Mesodermal cell (in vitro differentiated cells): ENCODE data around the gene HNF4A.

Experiments used
- H3K27ac ChIP-seq: 2 replicates; pipeline ENCODE4 v1.7.0; 2013; ENCODE audit warnings: mild to moderate bottlenecking, low read depth, low read length, moderate library complexity; ENCODE audit not compliant: severe bottlenecking
- H3K36me3 ChIP-seq: 2 replicates; pipeline ENCODE4 v1.7.1; 2013; ENCODE audit warnings: mild to moderate bottlenecking, low read length, moderate library complexity; ENCODE audit not compliant: control insufficient read depth, insufficient read depth
- H3K4me1 ChIP-seq: one replicate; pipeline ENCODE4 v1.7.1; 2013; ENCODE audit warnings: mild to moderate bottlenecking, low read length; ENCODE audit not compliant: insufficient read depth, control insufficient read depth, poor library complexity, severe bottlenecking
- H3K4me3 ChIP-seq: 2 replicates; pipeline ENCODE4 v1.7.0; 2013; ENCODE audit warnings: low read length, control low read depth, mild to moderate bottlenecking; ENCODE audit not compliant: insufficient read depth, poor library complexity, severe bottlenecking; ENCODE audit errors: extremely low read depth
- H3K9me3 ChIP-seq: 2 replicates; pipeline ENCODE4 v1.7.1; 2013; ENCODE audit warnings: mild to moderate bottlenecking, low read length, moderate library complexity; ENCODE audit not compliant: control insufficient read depth
- WGBS, 2 experiments: methylation state at CpG; one replicate each; pipeline ENCODE4 v1.1.5; 2013; ENCODE audit warnings: missing lambda C conversion rate in 2 of 2; ENCODE audit not compliant: insufficient coverage in 2 of 2; 5-methylcytosine and 5-hydroxymethylcytosine counted together

The HNF4A gene

DNA sequence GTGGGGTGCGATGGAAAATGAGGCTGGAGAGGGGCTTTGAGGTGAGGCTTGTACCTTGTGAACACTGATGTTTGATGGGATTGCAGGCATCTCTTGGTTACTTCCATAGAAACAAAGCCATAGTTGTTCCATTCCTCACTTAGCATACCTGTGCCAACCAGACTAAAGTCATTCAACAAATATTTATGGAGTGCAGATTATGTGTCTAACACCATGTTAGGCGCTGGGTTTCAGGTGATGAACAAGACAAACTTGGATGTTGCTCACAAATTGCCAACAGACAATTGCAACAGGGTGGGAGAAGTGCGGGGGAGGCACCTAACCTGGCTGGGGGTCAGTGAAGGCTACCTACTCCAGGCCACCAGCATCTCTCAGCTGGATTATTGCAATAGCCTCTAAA lies 121.7 kb downstream of the HNF4A start:
- Histone ChIP-seq H3K27ac (no peak overlapping the region), H3K4me1 (peaks cover 9% of the 10 kb centered on the region), H3K36me3 (peaks cover 22% of the 10 kb centered on the region), H3K9me3 (no peaks in the 10 kb centered on the region), H3K4me3 (no peak overlapping the region)
- WGBS, 2 experiments = 93 to 100% methylated on average over 2 of the region's 3 CpGs

- H3K4me3 ChIP-seq = no peak overlapping the region
- peaks cover 23% of the 10 kb centered on the region for H3K36me3 ChIP-seq
- WGBS, 2 experiments = 88 to 100% methylated on average over 1 to 2 of the region's 6 CpGs
- no peak overlapping the region for H3K27ac ChIP-seq
- peaks cover 9% of the 10 kb centered on the region for H3K4me1 ChIP-seq
- no peaks in the 10 kb centered on the region for H3K9me3 ChIP-seq
These were observed 122.7 kb downstream of the HNF4A start for GRCh38 chr20:44478206-44478605.

DNA sequence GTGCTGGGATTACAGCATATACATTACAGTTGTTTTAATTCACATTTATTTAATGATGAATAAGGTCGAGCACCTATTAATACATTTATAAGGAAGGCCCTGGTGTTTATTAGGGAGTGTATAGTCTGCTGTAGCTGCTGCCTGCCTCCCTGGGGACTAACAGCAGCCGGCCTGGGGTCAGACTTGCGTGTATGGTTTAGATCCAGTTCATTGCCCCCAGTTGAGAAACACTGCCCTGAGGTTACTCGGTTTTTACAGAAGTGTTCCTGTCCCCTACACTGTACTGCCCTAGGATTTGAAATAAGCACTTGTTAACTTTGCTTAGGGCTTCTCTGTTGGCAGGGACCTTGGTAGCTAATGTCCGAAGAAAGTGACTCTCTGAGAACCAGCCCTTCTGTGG lies 124.1 kb downstream of the HNF4A start:
- peaks cover 37% of the 10 kb centered on the region for H3K36me3 ChIP-seq
- WGBS, 2 experiments = 76 to 100% methylated on average over 2 to 4 of the region's 5 CpGs
- H3K9me3 ChIP-seq = no peaks in the 10 kb centered on the region
- peaks cover 9% of the 10 kb centered on the region for H3K4me1 ChIP-seq
- no peak overlapping the region for H3K4me3 ChIP-seq
- no peak overlapping the region for H3K27ac ChIP-seq

DNA sequence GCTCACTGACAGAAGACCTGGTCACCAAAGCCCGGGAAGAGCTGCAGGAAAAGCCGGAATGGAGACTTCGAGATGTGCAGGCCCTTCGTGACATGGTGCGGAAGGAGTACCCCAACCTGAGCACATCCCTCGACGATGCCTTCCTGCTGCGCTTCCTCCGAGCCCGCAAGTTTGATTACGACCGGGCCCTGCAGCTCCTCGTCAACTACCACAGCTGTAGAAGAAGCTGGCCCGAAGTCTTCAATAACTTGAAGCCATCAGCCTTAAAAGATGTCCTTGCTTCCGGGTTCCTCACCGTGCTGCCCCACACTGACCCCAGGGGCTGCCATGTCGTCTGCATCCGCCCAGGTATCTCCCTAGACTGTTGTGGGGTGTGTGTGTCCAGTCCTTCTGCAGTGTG lies 124.6 kb downstream of the HNF4A start:
- 96 to 99% methylated on average over 15 to 16 of the region's 18 CpGs for WGBS, 2 experiments
- Histone ChIP-seq H3K4me3 (no peak overlapping the region), H3K4me1 (peaks cover 9% of the 10 kb centered on the region), H3K9me3 (no peaks in the 10 kb centered on the region), H3K36me3 (peaks cover 37% of the 10 kb centered on the region), H3K27ac (no peak overlapping the region)

DNA sequence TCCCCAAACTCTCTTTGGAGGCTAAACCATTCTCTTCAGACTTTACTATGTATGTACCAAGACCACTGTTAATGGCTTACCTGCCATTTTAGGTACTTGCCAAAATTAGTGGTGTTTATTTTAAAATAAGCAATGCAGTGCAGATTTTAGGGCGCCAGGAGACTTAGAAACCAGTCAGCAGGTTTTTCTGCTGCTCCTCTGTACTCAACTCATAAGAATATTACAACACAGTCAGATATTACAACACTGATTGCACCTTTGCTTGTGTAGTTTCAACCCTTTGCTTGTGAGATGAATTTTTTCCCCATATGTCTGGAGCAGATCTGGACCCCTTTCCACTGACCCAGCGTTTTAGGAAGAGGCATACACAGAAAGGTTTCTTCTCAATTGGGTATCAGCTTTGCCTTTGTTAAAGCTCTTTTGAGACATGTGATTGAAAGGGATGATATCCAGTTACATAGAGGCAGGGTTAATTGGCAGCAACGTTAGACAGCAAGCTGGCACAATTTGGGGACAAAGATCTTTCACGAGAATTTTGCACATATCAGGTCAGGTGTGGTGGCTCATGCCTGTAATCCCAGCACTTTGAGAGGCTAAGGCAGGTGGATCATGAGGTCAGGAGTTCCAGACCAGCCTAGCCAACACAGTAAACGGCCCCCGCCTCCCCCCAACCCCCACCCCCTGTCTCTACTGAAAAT lies 126.4 kb downstream of the HNF4A start:
- 74 to 91% methylated on average over 2 to 3 of the region's 6 CpGs for WGBS, 2 experiments
- no peaks in the 10 kb centered on the region for H3K9me3 ChIP-seq
- H3K4me1 ChIP-seq = no peaks in the 10 kb centered on the region
- no peak overlapping the region for H3K27ac ChIP-seq
- peaks cover 54% of the 10 kb centered on the region for H3K36me3 ChIP-seq
- no peak overlapping the region for H3K4me3 ChIP-seq

- Histone ChIP-seq H3K4me3 (no peak overlapping the region), H3K36me3 (peaks cover 64% of the 10 kb centered on the region), H3K9me3 (no peaks in the 10 kb centered on the region), H3K4me1 (no peaks in the 10 kb centered on the region), H3K27ac (no peak overlapping the region)
- WGBS, 2 experiments = 95 to 100% methylated on average over 5 of the region's 5 CpGs
These were observed 127.6 kb downstream of the HNF4A start for GRCh38 chr20:44483112-44483511.
